Endothelial cell of umbilical vein (primary cell): ENCODE data around the gene NKX1-1. TPM values are rescaled to one million over a fixed set of nuclear protein-coding genes. Genes with fewer than 3 reads are reported as not detected.

Experiments used
- BruUV-seq: library from RNA; stranded (reverse); fragments of 400-500 nt; replicated peaks from 2 replicates; lab custom pipeline; 2021; lab: Mats Ljungman, UMichigan
- CTCF ChIA-PET: fragments of 300-600, 350-600 bp; sonication (Branson Sonifier 250); formaldehyde crosslinking; loops from one replicate; lab custom pipeline; 2021; ENCODE audit warnings: antibody characterized with exemption, inconsistent platforms; lab: Charles Lee
- POLR2A ChIA-PET: fragments of 300-600, 350-600 bp; sonication (Branson Sonifier 250); formaldehyde crosslinking; loops from one replicate; lab custom pipeline; 2021; ENCODE audit warnings: antibody characterized with exemption, inconsistent platforms; lab: Charles Lee
- DNase-seq: peaks from one replicate; pipeline ENCODE4 v3.0.0-alpha.2; 2011; ENCODE audit warnings: low read depth, low spot score
- FAIRE-seq: peaks from 2 replicates; lab custom pipeline; 2011; peaks lifted over from hg19 to GRCh38; lab: Jason Lieb, UNC
- H2AFZ ChIP-seq: 2 replicates; pipeline ENCODE4 v1.6.0; 2012; ENCODE audit warnings: low read depth, low read length, control low read depth, inconsistent platforms
- H3K27ac ChIP-seq: 2 replicates; pipeline ENCODE4 v1.5.1; 2011; ENCODE audit warnings: low read depth, mild to moderate bottlenecking, control low read depth, low read length, moderate library complexity; ENCODE audit not compliant: insufficient read depth
- H3K27me3 ChIP-seq, 2 experiments: 2 replicates each; pipeline versions ENCODE4 v1.6.0 to v1.6.1; 2011; ENCODE audit warnings: low read length in 2 of 2, mixed read lengths in 1 of 2; ENCODE audit not compliant: control insufficient read depth in 2 of 2, insufficient read depth in 2 of 2
- H3K36me3 ChIP-seq, 2 experiments: 2 replicates in 1 of 2; 3 replicates in 1 of 2; pipeline ENCODE4 v1.5.1; 2011; ENCODE audit warnings: low read length in 2 of 2, mild to moderate bottlenecking in 1 of 2, moderate library complexity in 1 of 2; ENCODE audit not compliant: control insufficient read depth in 2 of 2, insufficient read depth in 2 of 2; ENCODE audit errors: extremely low read depth in 1 of 2
- H3K4me1 ChIP-seq: 3 replicates; pipeline ENCODE4 v1.5.1; 2011; ENCODE audit warnings: mild to moderate bottlenecking, low read length; ENCODE audit not compliant: control insufficient read depth, insufficient read depth; ENCODE audit errors: extremely low read depth
- H3K4me2 ChIP-seq: 2 replicates; pipeline ENCODE4 v1.6.1; 2011; ENCODE audit warnings: low read length, control low read depth, mixed read lengths; ENCODE audit not compliant: insufficient read depth
- H3K4me3 ChIP-seq, 3 experiments: fragments of 200-600 bp in 1 of 3; sonication (generic), shearing (Covaris generic) in 1 of 3; replicated peaks in 1 of 3; 2 replicates each; pipeline ENCODE4 v1.5.1; 2011 to 2016; ENCODE audit warnings: control low read depth in 3 of 3, low read length in 3 of 3, mild to moderate bottlenecking in 2 of 3, inconsistent platforms in 1 of 3, low read depth in 1 of 3, moderate library complexity in 1 of 3; ENCODE audit not compliant: insufficient read depth in 1 of 3
- H3K79me2 ChIP-seq: 2 replicates; pipeline ENCODE4 v1.6.0; 2012; ENCODE audit warnings: low read length, inconsistent platforms; ENCODE audit not compliant: control insufficient read depth, insufficient read depth
- H3K9ac ChIP-seq: replicated peaks from 2 replicates; pipeline ENCODE3; 2011; ENCODE audit warnings: low read length, control low read depth; ENCODE audit not compliant: insufficient read depth; ENCODE audit errors: extremely low read depth
- H3K9me1 ChIP-seq: replicated peaks from 3 replicates; pipeline ENCODE4 v1.6.0; 2011; ENCODE audit warnings: mild to moderate bottlenecking, low read length; ENCODE audit not compliant: control insufficient read depth, insufficient read depth; ENCODE audit errors: extremely low read depth
- H3K9me3 ChIP-seq: replicated peaks from 2 replicates; pipeline ENCODE4 v1.5.1; 2012; ENCODE audit warnings: low read length, inconsistent platforms; ENCODE audit not compliant: control insufficient read depth, insufficient read depth
- H4K20me1 ChIP-seq: replicated peaks from 2 replicates; pipeline ENCODE3; 2011; ENCODE audit warnings: mild to moderate bottlenecking, low read length; ENCODE audit not compliant: control insufficient read depth, insufficient read depth; ENCODE audit errors: extremely low read depth
- EZH2 ChIP-seq: IDR thresholded peaks from 2 replicates; pipeline ENCODE4 v1.6.1; 2012; ENCODE audit warnings: borderline replicate concordance, low read depth, mild to moderate bottlenecking, moderate library complexity, low read length, inconsistent platforms; ENCODE audit not compliant: severe bottlenecking
- FOS ChIP-seq: IDR thresholded peaks from 2 replicates; pipeline ENCODE4 v1.6.1; 2011; ENCODE audit warnings: mild to moderate bottlenecking, low read length, moderate library complexity, borderline replicate concordance; ENCODE audit not compliant: insufficient read depth
- GATA2 ChIP-seq: IDR thresholded peaks from 2 replicates; pipeline ENCODE4 v1.7.0; 2011; ENCODE audit warnings: low read depth, mild to moderate bottlenecking, moderate library complexity, mixed read lengths, low read length; ENCODE audit not compliant: insufficient read length, insufficient read depth
- JUN ChIP-seq: IDR thresholded peaks from 2 replicates; pipeline ENCODE4 v1.6.1; 2011; ENCODE audit warnings: borderline replicate concordance, low read depth; ENCODE audit not compliant: insufficient read length, insufficient read depth
- MYC ChIP-seq: IDR thresholded peaks from one replicate; pipeline ENCODE4 v1.6.1; 2011; ENCODE audit warnings: mild to moderate bottlenecking, low read depth, low read length
- POLR2A ChIP-seq: IDR thresholded peaks from 2 replicates; pipeline ENCODE4 v1.6.1; 2012; ENCODE audit warnings: low read depth, mild to moderate bottlenecking, control low read depth, low read length
- POLR2AphosphoS5 ChIP-seq: IDR thresholded peaks from 2 replicates; pipeline ENCODE4 v1.6.1; 2012; ENCODE audit warnings: low read depth, mild to moderate bottlenecking, control low read depth, low read length, moderate library complexity; ENCODE audit not compliant: insufficient read depth
- dilution Hi-C: fragments of 300-500 bp; cut with MboI; formaldehyde crosslinking; loops from one replicate; pipeline ENCODE4 v1.15.0; 2019; ENCODE audit warnings: low sequenced_read_pairs; ENCODE audit not compliant: extremely low pct_ligation_motif_present
- intact Hi-C: fragments of 100-400 bp; cut with micrococcal nuclease; formaldehyde crosslinking; loops from one replicate; pipeline ENCODE4 v1.10.0; 2022
- polyA plus RNA-seq, 4 experiments: library from polyadenylated mRNA; depleted of rRNA in 3 of 4; stranded (reverse) in 3 of 4; unstranded in 1 of 4; fragments of >200 nt; gene quantifications; 2 replicates each; pipeline versions ENCODE4 v1.2.1 to v1.2.3, GENCODE V29; 2011 to 2012; ENCODE audit warnings: missing spikeins in 1 of 4
- total RNA-seq: library from RNA; stranded (reverse); gene quantifications from 2 replicates; pipeline ENCODE4 v1.2.3, GENCODE V29; 2021
- TF ChIP-seq, protein P1 (sequence below), 2 donors: IDR thresholded peaks; 1 replicate in 1 of 2; 2 replicates in 1 of 2; pipeline ENCODE4 v1.5.1; 2011; ENCODE audit warnings: low read length in 2 of 2, mild to moderate bottlenecking in 2 of 2, moderate library complexity in 2 of 2, control low read depth in 1 of 2, inconsistent platforms in 1 of 2, low read depth in 1 of 2; ENCODE audit not compliant: insufficient read depth in 1 of 2; ENCODE audit errors: extremely low read depth in 1 of 2
- TF ChIP-seq, protein P2 (sequence below): IDR thresholded peaks from 2 replicates; pipeline ENCODE4 v1.6.1; 2011; ENCODE audit not compliant: insufficient read depth, insufficient read length

NKX1-1 gene
- total and polyA plus RNA-seq, 2 donors (not counting 3 experiments of a cell fraction or from before 2014, with no cell fraction given) = not detected

DNA sequence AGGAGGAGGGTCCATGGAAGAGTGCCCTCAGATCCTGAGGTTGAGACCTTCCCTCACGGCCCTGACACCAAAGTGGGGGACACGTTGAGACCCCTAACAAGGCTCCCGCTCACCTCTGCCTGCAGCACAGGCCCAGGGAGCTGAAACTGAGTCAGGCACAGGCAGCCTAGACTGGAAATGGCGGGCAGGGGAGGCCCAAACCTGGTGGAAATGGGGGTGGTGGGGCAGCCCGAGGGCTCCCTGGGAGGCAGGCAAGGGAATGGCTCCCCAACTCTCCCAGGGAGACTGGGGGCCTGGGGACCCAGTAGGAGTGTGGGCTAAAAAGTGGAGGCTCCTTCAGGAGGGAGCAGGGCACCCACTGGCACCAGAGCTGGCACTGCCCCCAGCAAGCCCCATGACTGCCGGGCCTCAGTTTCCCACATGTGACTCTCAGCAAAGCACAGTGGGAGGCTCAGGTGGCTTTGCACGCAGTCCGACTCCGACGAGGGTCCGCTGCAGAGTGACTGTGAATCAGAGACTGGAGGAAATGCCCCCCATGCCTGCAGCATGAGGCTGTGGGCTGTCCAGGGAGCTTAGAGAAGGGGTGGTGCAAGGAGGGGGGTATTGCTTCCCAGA lies 5.9 kb downstream of the NKX1-1 start:
- no peak overlapping the region for H3K27ac ChIP-seq
- H4K20me1 ChIP-seq = no peaks in the 10 kb centered on the region
- ChIA-PET POLR2A (no interaction called here), CTCF (no interaction called here)
- DNase-seq (no peak), FAIRE-seq (no peak)
- H3K27me3 ChIP-seq = peaks cover 26 to 41% of the 10 kb centered on the region in 2 experiments
- intact Hi-C loops (no loop called here), dilution Hi-C loops (no loop called here)
- H2AFZ ChIP-seq = no peak overlapping the region
- no peak overlapping the region for H3K4me2 ChIP-seq
- no TSS peak for BruUV-seq
- H3K4me1 ChIP-seq = no peaks in the 10 kb centered on the region
- no peak overlapping the region for H3K9ac ChIP-seq
- H3K79me2 ChIP-seq = no peaks in the 10 kb centered on the region
- no peaks in the 10 kb centered on the region for H3K36me3 ChIP-seq
- no peaks in the 10 kb centered on the region for H3K9me1 ChIP-seq
- H3K4me3 ChIP-seq = no peak overlapping the region
- H3K9me3 ChIP-seq = peaks cover 5% of the 10 kb centered on the region
- TF ChIP-seq POLR2A (no peak), FOS (no peak), POLR2AphosphoS5 (no peak), EZH2 (no peak), MYC (no peak), GATA2 (no peak), JUN (no peak)
- TF ChIP-seq, protein P1, sequence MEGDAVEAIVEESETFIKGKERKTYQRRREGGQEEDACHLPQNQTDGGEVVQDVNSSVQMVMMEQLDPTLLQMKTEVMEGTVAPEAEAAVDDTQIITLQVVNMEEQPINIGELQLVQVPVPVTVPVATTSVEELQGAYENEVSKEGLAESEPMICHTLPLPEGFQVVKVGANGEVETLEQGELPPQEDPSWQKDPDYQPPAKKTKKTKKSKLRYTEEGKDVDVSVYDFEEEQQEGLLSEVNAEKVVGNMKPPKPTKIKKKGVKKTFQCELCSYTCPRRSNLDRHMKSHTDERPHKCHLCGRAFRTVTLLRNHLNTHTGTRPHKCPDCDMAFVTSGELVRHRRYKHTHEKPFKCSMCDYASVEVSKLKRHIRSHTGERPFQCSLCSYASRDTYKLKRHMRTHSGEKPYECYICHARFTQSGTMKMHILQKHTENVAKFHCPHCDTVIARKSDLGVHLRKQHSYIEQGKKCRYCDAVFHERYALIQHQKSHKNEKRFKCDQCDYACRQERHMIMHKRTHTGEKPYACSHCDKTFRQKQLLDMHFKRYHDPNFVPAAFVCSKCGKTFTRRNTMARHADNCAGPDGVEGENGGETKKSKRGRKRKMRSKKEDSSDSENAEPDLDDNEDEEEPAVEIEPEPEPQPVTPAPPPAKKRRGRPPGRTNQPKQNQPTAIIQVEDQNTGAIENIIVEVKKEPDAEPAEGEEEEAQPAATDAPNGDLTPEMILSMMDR (IDR thresholded peaks at IDR 0.05; ENCODE audit: extremely low read depth in 1 of 2, insufficient read depth in 1 of 2, low read depth in 1 of 2, low read length in 2 of 2) = no peak
- TF ChIP-seq, protein P2, sequence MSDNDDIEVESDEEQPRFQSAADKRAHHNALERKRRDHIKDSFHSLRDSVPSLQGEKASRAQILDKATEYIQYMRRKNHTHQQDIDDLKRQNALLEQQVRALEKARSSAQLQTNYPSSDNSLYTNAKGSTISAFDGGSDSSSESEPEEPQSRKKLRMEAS = no peak
